T-cell (primary cell): ENCODE results near the gene MYBPC2. TPM values are rescaled to one million over a fixed set of nuclear protein-coding genes. Genes with fewer than 3 reads are reported as not detected.
"Not testable (repeated sequence)": the region's sequence is repeated elsewhere in the genome, so short reads cannot be mapped to it uniquely, and the experiment has no call there.

ENCODE experiments used
- ATAC-seq, 4 experiments: fragments of 200-7000 bp in 3 of 4; fragments of 150-1000 bp in 1 of 4; cut with Tn5 transposase; replicated peaks in 1 of 4; 1 replicate in 3 of 4; 2 replicates in 1 of 4; pipeline ENCODE4 v1.10.0; 2021; ENCODE audit warnings: moderate library complexity in 3 of 4, mild to moderate bottlenecking in 2 of 4, moderate number of reproducible peaks in 1 of 4
- CTCF ChIA-PET, 2 donors: fragments of 300-600 bp; sonication (Branson Sonifier 250); formaldehyde crosslinking; loops; one replicate each; lab custom pipeline; 2022; ENCODE audit warnings: antibody characterized with exemption in 2 of 2; lab: Charles Lee
- POLR2A ChIA-PET, 2 donors: fragments of 300-600 bp; sonication (Branson Sonifier 250); formaldehyde crosslinking; loops; one replicate each; lab custom pipeline; 2022; ENCODE audit warnings: antibody characterized with exemption in 2 of 2; lab: Charles Lee
- DNase-seq, 35 experiments: peaks; one replicate each; pipeline versions ENCODE4 v3.0.0 to v3.0.0-alpha.2; 2013 to 2023
- H3K27ac ChIP-seq: one replicate; pipeline ENCODE4 v1.5.1; 2013; ENCODE audit warnings: low read length
- H3K27me3 ChIP-seq, 2 experiments: replicated peaks in 1 of 2; 1 replicate in 1 of 2; 2 replicates in 1 of 2; pipeline versions ENCODE4 v1.6.1 to v1.7.0; 2013; ENCODE audit warnings: low read length in 1 of 2, mixed read lengths in 1 of 2; ENCODE audit not compliant: control insufficient read depth in 2 of 2, insufficient read depth in 2 of 2; ENCODE audit errors: extremely low read depth in 1 of 2
- H3K36me3 ChIP-seq, 2 donors: 1 replicate in 1 of 2; 2 replicates in 1 of 2; pipeline versions ENCODE4 v1.6.1 to v1.7.0; 2013; ENCODE audit warnings: low read length in 1 of 2; ENCODE audit not compliant: control insufficient read depth in 2 of 2, insufficient read depth in 1 of 2; ENCODE audit errors: extremely low read depth in 1 of 2
- H3K4me1 ChIP-seq, 2 experiments: 1 replicate in 1 of 2; 2 replicates in 1 of 2; pipeline versions ENCODE4 v1.6.1 to v1.7.0; 2013; ENCODE audit warnings: low read length in 2 of 2, mixed read lengths in 1 of 2; ENCODE audit not compliant: insufficient read depth in 2 of 2, control insufficient read depth in 1 of 2; ENCODE audit errors: extremely low read depth in 1 of 2
- H3K4me3 ChIP-seq, 2 donors: 1 replicate in 1 of 2; 2 replicates in 1 of 2; pipeline versions ENCODE4 v1.5.1 to v1.7.0; 2013; ENCODE audit warnings: mild to moderate bottlenecking in 2 of 2, low read length in 1 of 2, moderate library complexity in 1 of 2; ENCODE audit not compliant: control insufficient read depth in 1 of 2; ENCODE audit errors: extremely low read depth in 1 of 2
- H3K9me3 ChIP-seq: 2 replicates; pipeline ENCODE4 v1.7.0; 2013
- H3K27ac Mint-ChIP-seq, 2 donors: one replicate each; pipeline ENCODE4 v1.8.0; 2020 to 2021; ENCODE audit warnings: mild to moderate bottlenecking in 2 of 2, mixed read lengths in 2 of 2
- H3K27me3 Mint-ChIP-seq, 2 donors: one replicate each; pipeline ENCODE4 v1.8.0; 2021 to 2022; ENCODE audit warnings: mixed read lengths in 2 of 2
- H3K36me3 Mint-ChIP-seq: one replicate; pipeline ENCODE4 v1.8.0; 2021; ENCODE audit warnings: mixed read lengths
- H3K4me1 Mint-ChIP-seq, 3 donors: one replicate each; pipeline ENCODE4 v1.8.0; 2020 to 2022; ENCODE audit warnings: mixed read lengths in 3 of 3, mild to moderate bottlenecking in 1 of 3
- H3K4me3 Mint-ChIP-seq, 3 donors: one replicate each; pipeline ENCODE4 v1.8.0; 2020 to 2022; ENCODE audit warnings: mild to moderate bottlenecking in 3 of 3, mixed read lengths in 3 of 3, moderate library complexity in 3 of 3
- H3K9me3 Mint-ChIP-seq, 3 donors: one replicate each; pipeline ENCODE4 v1.8.0; 2020 to 2022; ENCODE audit warnings: mixed read lengths in 3 of 3
- WGBS: methylation state at CpG from one replicate; pipeline ENCODE4 v1.1.5; 2013; ENCODE audit warnings: missing lambda C conversion rate; ENCODE audit not compliant: insufficient coverage; 5-methylcytosine and 5-hydroxymethylcytosine counted together
- total RNA-seq, 35 experiments: library from RNA in 6 of 35; stranded (reverse) in 6 of 35; fragments of 120-200 nt in 1 of 35; gene quantifications; one replicate each; pipeline versions ENCODE4 v1.2.1 to v1.2.4 and lab custom pipeline; 2013 to 2026

MYBPC2 gene
- total RNA-seq, 5 donors from 2014 or later (not counting 1 experiment from before 2014, with no cell fraction given) = 0.28 to 0.38 TPM; not detected in 3

- Mint-ChIP-seq H3K36me3 (no peaks in the 10 kb centered on the region), H3K4me3 (no peak overlapping the region), H3K27ac (no peak overlapping the region), H3K9me3 (no peaks in the 10 kb centered on the region), H3K4me1 (peaks cover 0 to 7% (median 0%) of the 10 kb centered on the region in 3 donors), H3K27me3 (peaks cover 13 to 22% of the 10 kb centered on the region in 2 donors)
- Histone ChIP-seq H3K27ac (no peak overlapping the region), H3K9me3 (no peaks in the 10 kb centered on the region), H3K4me1 (no peaks in the 10 kb centered on the region), H3K36me3 (no peaks in the 10 kb centered on the region), H3K27me3 (peaks cover 0 to 25% of the 10 kb centered on the region in 2 experiments), H3K4me3 (no peak overlapping the region)
- CTCF ChIA-PET = no interaction called here
- WGBS = 95% methylated on average over 4 of the region's 5 CpGs
- DNase-seq = no peak
- ATAC-seq = no peak
- POLR2A ChIA-PET = no interaction called here
These were observed 5.3 kb downstream of the MYBPC2 start for GRCh38 chr19:50437862-50438449.

- peaks cover 0 to 17% of the 10 kb centered on the region in 2 experiments for H3K27me3 ChIP-seq
- H3K9me3 ChIP-seq, H3K27ac Mint-ChIP-seq, H3K36me3 ChIP-seq, H3K9me3 Mint-ChIP-seq, H3K4me3 ChIP-seq, H3K36me3 Mint-ChIP-seq, CTCF ChIA-PET, POLR2A ChIA-PET, ATAC-seq, H3K4me3 Mint-ChIP-seq, H3K4me1 Mint-ChIP-seq, DNase-seq, H3K4me1 ChIP-seq, H3K27ac ChIP-seq: not testable (repeated sequence)
- 54% methylated on average over 1 of the region's 2 CpGs for WGBS
- H3K27me3 Mint-ChIP-seq = peaks cover 9 to 21% of the 10 kb centered on the region in 2 donors
These were observed 6.4 kb downstream of the MYBPC2 start for GRCh38 chr19:50439130-50439529.

- 67% methylated on average over 1 of the region's 1 CpG for WGBS
- CTCF ChIA-PET = no interaction called here
These were observed 11.4 kb downstream of the MYBPC2 start for GRCh38 chr19:50444059-50444458.

GRCh38 chr19:50447053-50447452, 14.4 kb downstream of the MYBPC2 start:
- Mint-ChIP-seq H3K4me3 (no peak overlapping the region), H3K27me3 (peaks cover 9 to 23% of the 10 kb centered on the region in 2 donors), H3K4me1 (peaks cover 0 to 2% (median 0%) of the 10 kb centered on the region in 3 donors), H3K9me3 (peaks cover 0 to 3% (median 0%) of the 10 kb centered on the region in 3 donors), H3K27ac (no peak overlapping the region), H3K36me3 (no peaks in the 10 kb centered on the region)
- H3K4me1 ChIP-seq = no peaks in the 10 kb centered on the region
- H3K27me3 ChIP-seq = peaks cover 0 to 26% of the 10 kb centered on the region in 2 experiments
- no peak for DNase-seq
- no peaks in the 10 kb centered on the region for H3K9me3 ChIP-seq
- POLR2A ChIA-PET = no interaction called here
- H3K36me3 ChIP-seq = no peaks in the 10 kb centered on the region
- no peak for ATAC-seq
- WGBS = no CpG with 5 or more reads among the region's 5 CpGs
- no peak overlapping the region for H3K4me3 ChIP-seq
- no peak overlapping the region for H3K27ac ChIP-seq
- CTCF ChIA-PET = no interaction called here

More at GRCh38 chr19:50444059-50444458, 11.4 kb downstream of the MYBPC2 start:
- Mint-ChIP-seq H3K27ac (no peak overlapping the region), H3K27me3 (peaks cover 11 to 19% of the 10 kb centered on the region in 2 donors), H3K4me3 (no peak overlapping the region), H3K36me3 (no peaks in the 10 kb centered on the region), H3K4me1 (no peaks in the 10 kb centered on the region), H3K9me3 (peaks cover 0 to 3% (median 0%) of the 10 kb centered on the region in 3 donors)
- H3K9me3 ChIP-seq = no peaks in the 10 kb centered on the region
- H3K36me3 ChIP-seq = no peaks in the 10 kb centered on the region
- ATAC-seq (no peak), DNase-seq (no peak)
- no peak overlapping the region for H3K4me3 ChIP-seq
- peaks cover 0 to 16% of the 10 kb centered on the region in 2 experiments for H3K27me3 ChIP-seq
- no peak overlapping the region for H3K27ac ChIP-seq
- no peaks in the 10 kb centered on the region for H3K4me1 ChIP-seq
- POLR2A ChIA-PET = no interaction called here

- CTCF ChIA-PET = no interaction called here
- no peak overlapping the region for H3K4me3 Mint-ChIP-seq
- Histone ChIP-seq H3K9me3 (no peaks in the 10 kb centered on the region), H3K27me3 (peaks cover 0 to 26% of the 10 kb centered on the region in 2 experiments), H3K27ac (no peak overlapping the region), H3K4me3 (no peak overlapping the region), H3K4me1 (no peaks in the 10 kb centered on the region), H3K36me3 (no peaks in the 10 kb centered on the region)
- DNase-seq (no peak), ATAC-seq (no peak)
- no peaks in the 10 kb centered on the region for H3K36me3 Mint-ChIP-seq
- peaks cover 11 to 26% of the 10 kb centered on the region in 2 donors for H3K27me3 Mint-ChIP-seq
- H3K9me3 Mint-ChIP-seq = peaks cover 0 to 3% (median 0%) of the 10 kb centered on the region in 3 donors
- no peak overlapping the region for H3K27ac Mint-ChIP-seq
- WGBS = 93% methylated on average over 4 of the region's 10 CpGs
- POLR2A ChIA-PET = no interaction called here
- H3K4me1 Mint-ChIP-seq = peaks cover 0 to 4% (median 0%) of the 10 kb centered on the region in 3 donors
These were observed 15.1 kb downstream of the MYBPC2 start for GRCh38 chr19:50447750-50448149.

GRCh38 chr19:50449236-50449899, 16.7 kb downstream of the MYBPC2 start:
- POLR2A ChIA-PET = no interaction called here
- no peaks in the 10 kb centered on the region for H3K36me3 Mint-ChIP-seq
- peaks cover 0 to 29% of the 10 kb centered on the region in 2 experiments for H3K27me3 ChIP-seq
- no peaks in the 10 kb centered on the region for H3K9me3 ChIP-seq
- H3K4me3 ChIP-seq = no peak overlapping the region
- WGBS = 80% methylated on average over 10 of the region's 14 CpGs
- peaks cover 8 to 22% of the 10 kb centered on the region in 2 donors for H3K27me3 Mint-ChIP-seq
- H3K4me1 ChIP-seq = no peaks in the 10 kb centered on the region
- no peak for DNase-seq
- H3K27ac Mint-ChIP-seq = no peak overlapping the region
- ATAC-seq = no peak
- no peak overlapping the region for H3K27ac ChIP-seq
- peaks cover 0 to 3% (median 0%) of the 10 kb centered on the region in 3 donors for H3K9me3 Mint-ChIP-seq
- H3K4me3 Mint-ChIP-seq = no peak overlapping the region
- H3K36me3 ChIP-seq = no peaks in the 10 kb centered on the region
- peaks cover 0 to 4% (median 0%) of the 10 kb centered on the region in 3 donors for H3K4me1 Mint-ChIP-seq
- CTCF ChIA-PET = no interaction called here
